PC-9 (cell line): Measurements from ENCODE around the gene THPO. TPM values are rescaled to one million over a fixed set of nuclear protein-coding genes. Genes with fewer than 3 reads are reported as not detected.

Experiments used
- BruUV-seq: library from RNA; stranded (reverse); fragments of 400-500 nt; replicated peaks from 2 replicates; lab custom pipeline; 2021; lab: Mats Ljungman, UMichigan
- CTCF ChIA-PET: fragments of 300-600 bp; sonication (Branson Sonifier 250); formaldehyde crosslinking; loops from one replicate; lab custom pipeline; 2022; ENCODE audit warnings: antibody characterized with exemption; lab: Charles Lee
- POLR2A ChIA-PET: fragments of 300-600 bp; sonication (Branson Sonifier 250); formaldehyde crosslinking; loops from one replicate; lab custom pipeline; 2022; ENCODE audit warnings: antibody characterized with exemption; ENCODE audit not compliant: unreplicated experiment; lab: Charles Lee
- DNase-seq, 2 experiments: peaks; one replicate each; pipeline versions ENCODE4 v3.0.0 to v3.0.0-alpha.2; 2015 to 2022; ENCODE audit warnings: mixed read lengths in 1 of 2
- H2AFZ ChIP-seq: fragments of 200-600 bp; sonication (generic); 2 replicates; pipeline ENCODE4 v1.8.1; 2017; ENCODE audit warnings: antibody characterized with exemption
- H3F3A ChIP-seq: fragments of 200-600 bp; sonication (generic); 2 replicates; pipeline ENCODE4 v1.8.1; 2017; ENCODE audit warnings: antibody characterized with exemption, mild to moderate bottlenecking, low read depth; ENCODE audit not compliant: insufficient read depth
- H3K27ac ChIP-seq: fragments of 200-600 bp; sonication (generic); 2 replicates; pipeline ENCODE4 v1.6.1; 2016; ENCODE audit warnings: mixed run types
- H3K27me3 ChIP-seq: fragments of 200-600 bp; sonication (generic); 2 replicates; pipeline ENCODE4 v1.6.1; 2016; ENCODE audit warnings: low read depth, mixed run types; ENCODE audit not compliant: insufficient read depth
- H3K36me3 ChIP-seq: fragments of 200-600 bp; sonication (generic); 2 replicates; pipeline ENCODE4 v1.6.1; 2016; ENCODE audit warnings: low read depth, mixed run types
- H3K4me1 ChIP-seq: fragments of 200-600 bp; sonication (generic); replicated peaks from 2 replicates; pipeline ENCODE4 v1.6.1; 2016; ENCODE audit warnings: mixed run types; ENCODE audit not compliant: insufficient read depth
- H3K4me2 ChIP-seq: fragments of 200-600 bp; sonication (generic); 2 replicates; pipeline ENCODE4 v1.6.1; 2017; ENCODE audit warnings: mixed run types
- H3K4me3 ChIP-seq: fragments of 200-600 bp; sonication (generic); 2 replicates; pipeline ENCODE4 v1.6.1; 2016; ENCODE audit warnings: mixed run types
- H3K79me2 ChIP-seq: fragments of 200-600 bp; sonication (generic); 2 replicates; pipeline ENCODE4 v1.6.1; 2017; ENCODE audit warnings: low read depth, mixed run types
- H3K9me2 ChIP-seq: fragments of 200-600 bp; sonication (generic); 2 replicates; pipeline ENCODE4 v1.8.1; 2017; ENCODE audit warnings: mild to moderate bottlenecking; ENCODE audit not compliant: insufficient read depth
- H3K9me3 ChIP-seq: fragments of 200-600 bp; sonication (generic); 2 replicates; pipeline ENCODE4 v1.8.1; 2016; ENCODE audit warnings: low read depth; ENCODE audit not compliant: insufficient read depth
- H4K20me1 ChIP-seq: fragments of 200-600 bp; sonication (generic); 2 replicates; pipeline ENCODE4 v1.8.1; 2017; ENCODE audit not compliant: insufficient read depth
- CTCF ChIP-seq: fragments of 200-600 bp; sonication (generic); conservative IDR thresholded peaks from 2 replicates; pipeline ENCODE4 v1.6.1; 2017; ENCODE audit warnings: mixed run types, antibody characterized with exemption, mild to moderate bottlenecking, moderate library complexity
- EZH2 ChIP-seq: fragments of 200-600 bp; sonication (generic); IDR thresholded peaks from 2 replicates; pipeline ENCODE4 v1.8.0; 2017; ENCODE audit warnings: antibody characterized with exemption, low read depth
- intact Hi-C: fragments of 100-400 bp; cut with micrococcal nuclease; formaldehyde crosslinking; loops from one replicate; pipeline ENCODE4 v1.10.0; 2022; ENCODE audit not compliant: unreplicated experiment
- total RNA-seq: library from RNA; stranded (reverse); gene quantifications from 2 replicates; pipeline ENCODE4 v1.2.3, GENCODE V29; 2021

THPO gene
- total RNA-seq, 1 experiment from 2014 or later = not detected

- H3K4me2 ChIP-seq = no peak overlapping the region
- H3F3A ChIP-seq = no peaks in the 10 kb centered on the region
- H3K4me1 ChIP-seq = no peaks in the 10 kb centered on the region
- POLR2A ChIA-PET = no interaction called here
- TF ChIP-seq EZH2 (no peak), CTCF (no peak)
- peaks cover 82% of the 10 kb centered on the region for H3K27me3 ChIP-seq
- CTCF ChIA-PET = interaction anchor here (0.6 to 0.9 kb wide), 2 partner anchors 11 to 15 kb away, joined by 7 to 30 read pairs; no protein-coding TSS in a partner anchor
- H3K79me2 ChIP-seq = no peaks in the 10 kb centered on the region
- no peak overlapping the region for H3K27ac ChIP-seq
- H2AFZ ChIP-seq = no peak overlapping the region
- H4K20me1 ChIP-seq = no peaks in the 10 kb centered on the region
- no peak for DNase-seq
- BruUV-seq = no TSS peak
- intact Hi-C loops = no loop called here
- H3K4me3 ChIP-seq = no peak overlapping the region
- no peaks in the 10 kb centered on the region for H3K36me3 ChIP-seq
- H3K9me2 ChIP-seq = no peaks in the 10 kb centered on the region
- H3K9me3 ChIP-seq = no peaks in the 10 kb centered on the region
Measured at GRCh38 chr3:184386047-184386806, 8.2 kb upstream of the THPO start.

DNA sequence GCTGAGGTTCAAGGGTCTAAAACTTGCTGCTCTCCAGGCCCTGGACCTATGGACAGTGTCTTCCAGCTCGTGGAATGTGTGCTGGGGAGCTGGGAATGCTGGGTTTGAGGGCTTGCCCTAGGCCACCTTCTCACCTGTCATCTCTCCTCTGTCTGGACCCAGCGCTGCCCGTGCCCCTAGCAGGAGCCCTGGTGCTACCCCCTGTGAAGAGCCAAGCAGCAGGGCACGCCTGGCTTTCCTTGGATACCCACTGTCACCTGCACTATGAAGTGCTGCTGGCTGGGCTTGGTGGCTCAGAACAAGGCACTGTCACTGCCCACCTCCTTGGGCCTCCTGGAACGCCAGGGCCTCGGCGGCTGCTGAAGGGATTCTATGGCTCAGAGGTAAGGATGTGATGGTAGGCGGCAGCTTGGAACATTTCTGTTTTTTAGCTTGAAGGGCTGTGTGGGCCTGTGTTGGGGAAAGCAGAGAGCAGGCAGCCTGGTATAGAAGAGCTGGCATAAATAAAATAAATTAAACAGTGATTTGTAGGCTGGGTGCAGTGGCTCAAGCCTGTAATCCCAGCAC lies 6.9 kb upstream of the THPO start:
- no peaks in the 10 kb centered on the region for H4K20me1 ChIP-seq
- intact Hi-C loops = no loop called here
- POLR2A ChIA-PET = interaction anchor here (0.5 to 0.6 kb wide), 2 partner anchors 13 to 258 kb away, joined by 3 to 4 read pairs; no protein-coding TSS in a partner anchor
- DNase-seq = no peak
- no peak overlapping the region for H3K27ac ChIP-seq
- no TSS peak for BruUV-seq
- H3K9me2 ChIP-seq = no peaks in the 10 kb centered on the region
- no peak overlapping the region for H2AFZ ChIP-seq
- H3K36me3 ChIP-seq = no peaks in the 10 kb centered on the region
- TF ChIP-seq CTCF = no peak
- TF ChIP-seq EZH2 = no peak
- no peaks in the 10 kb centered on the region for H3F3A ChIP-seq
- no peaks in the 10 kb centered on the region for H3K9me3 ChIP-seq
- CTCF ChIA-PET = interaction anchor here (0.9 kb wide), 1 partner anchor 13 kb away, joined by 30 read pairs; no protein-coding TSS in a partner anchor
- no peak overlapping the region for H3K4me2 ChIP-seq
- H3K4me3 ChIP-seq = no peak overlapping the region
- H3K27me3 ChIP-seq = peaks cover 79% of the 10 kb centered on the region
- no peaks in the 10 kb centered on the region for H3K79me2 ChIP-seq
- no peaks in the 10 kb centered on the region for H3K4me1 ChIP-seq

DNA sequence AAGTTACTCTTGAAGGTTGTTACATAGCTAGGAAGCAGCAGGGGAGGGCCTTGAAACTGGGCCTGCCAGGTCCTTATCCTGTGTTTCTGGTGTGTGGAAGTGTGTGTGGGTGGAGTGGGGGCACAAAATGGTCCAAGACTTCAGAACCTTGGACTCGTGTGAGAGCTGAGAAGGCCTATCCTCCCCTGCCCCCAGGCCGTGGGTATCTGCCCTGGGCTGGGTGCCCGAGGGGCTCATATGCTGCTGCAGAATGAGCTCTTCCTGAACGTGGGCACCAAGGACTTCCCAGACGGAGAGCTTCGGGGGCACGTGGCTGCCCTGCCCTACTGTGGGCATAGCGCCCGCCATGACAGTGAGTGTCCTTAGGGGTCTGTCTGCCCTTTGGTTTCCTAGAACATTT lies 6.3 kb upstream of the THPO start:
- CTCF ChIA-PET = no interaction called here
- H3K79me2 ChIP-seq = no peaks in the 10 kb centered on the region
- H3K27ac ChIP-seq = no peak overlapping the region
- TF ChIP-seq CTCF (no peak), EZH2 (no peak)
- H3K36me3 ChIP-seq = no peaks in the 10 kb centered on the region
- H3K4me1 ChIP-seq = no peaks in the 10 kb centered on the region
- no peak for DNase-seq
- no peaks in the 10 kb centered on the region for H3F3A ChIP-seq
- H3K4me3 ChIP-seq = no peak overlapping the region
- no peaks in the 10 kb centered on the region for H4K20me1 ChIP-seq
- H3K27me3 ChIP-seq = peaks cover 76% of the 10 kb centered on the region
- no peaks in the 10 kb centered on the region for H3K9me3 ChIP-seq
- POLR2A ChIA-PET = interaction anchor here (0.6 to 0.7 kb wide), 2 partner anchors 13 to 485 kb away, joined by 3 to 4 read pairs; no protein-coding TSS in a partner anchor
- H3K4me2 ChIP-seq = no peak overlapping the region
- intact Hi-C loops = no loop called here
- H3K9me2 ChIP-seq = no peaks in the 10 kb centered on the region
- BruUV-seq = no TSS peak
- no peak overlapping the region for H2AFZ ChIP-seq
